Head of caudate nucleus (tissue), 42 donors: ENCODE measurements around the gene CCN6.

Experiments
- DNase-seq, 42 donors: peaks; one replicate each; pipeline versions ENCODE4 v3.0.0 to v3.0.0-alpha.2; 2020 to 2021; ENCODE audit warnings: mixed read lengths in 7 of 42
- intact Hi-C: fragments of 100-400 bp; cut with DNase I; formaldehyde crosslinking; loops from one replicate; pipeline ENCODE4 v1.15.0; 2022

Gene CCN6

GRCh38 chr6:112054001-112054400 is at the start of gene CCN6:
Gene CCN6 (plus strand): TSS chr6:112054104. CDS start chr6:112054358, 254 bp downstream.
- intact Hi-C loops, result no loop called here
- peak in 10 of 42 donors; percentile 19 to 55 (median 38) for DNase-seq

GRCh38 chr6:112004201-112005012 is 49.5 kb upstream of the CCN6 start:
- intact Hi-C loops, result no loop called here
- DNase-seq, result no peak

- intact Hi-C loops, result no loop called here
- DNase-seq, result no peak
Observed at GRCh38 chr6:112005013-112005371, 48.9 kb upstream of the CCN6 start.

- no peak for DNase-seq
- intact Hi-C loops, result no loop called here
Observed at GRCh38 chr6:112007254-112007653, 46.6 kb upstream of the CCN6 start.

- DNase-seq, result peak in 4 of 42 donors; percentile 2 to 25 (median 14)
- intact Hi-C loops, result no loop called here
Observed at GRCh38 chr6:112007805-112008204, 46.1 kb upstream of the CCN6 start.

- no peak for DNase-seq
- intact Hi-C loops, result no loop called here
Observed at GRCh38 chr6:112008482-112008881, 45.4 kb upstream of the CCN6 start.

GRCh38 chr6:112010328-112010727 is 43.6 kb upstream of the CCN6 start:
- DNase-seq, result peak in 12 of 42 donors; percentile 7 to 52 (median 18)
- intact Hi-C loops, result no loop called here

GRCh38 chr6:112013051-112013450 is 40.9 kb upstream of the CCN6 start:
- intact Hi-C loops, result no loop called here
- no peak for DNase-seq

- intact Hi-C loops, result no loop called here
- no peak for DNase-seq
Observed at GRCh38 chr6:112014483-112014882, 39.4 kb upstream of the CCN6 start.

GRCh38 chr6:112015725-112016124 is 38.2 kb upstream of the CCN6 start:
- no peak for DNase-seq
- intact Hi-C loops, result no loop called here

- no peak for DNase-seq
- intact Hi-C loops, result no loop called here
Observed at GRCh38 chr6:112016320-112016719, 37.6 kb upstream of the CCN6 start.

GRCh38 chr6:112017169-112017568 is 36.7 kb upstream of the CCN6 start:
- no peak for DNase-seq

GRCh38 chr6:112017760-112018537 is 36.0 kb upstream of the CCN6 start:
- no peak for DNase-seq
- intact Hi-C loops, result no loop called here

More at GRCh38 chr6:112017169-112017568, 36.7 kb upstream of the CCN6 start:
- intact Hi-C loops, result no loop called here

- no peak for DNase-seq
- intact Hi-C loops, result no loop called here
Observed at GRCh38 chr6:112018619-112019416, 35.1 kb upstream of the CCN6 start.

- DNase-seq, result no peak
- intact Hi-C loops, result no loop called here
Observed at GRCh38 chr6:112019589-112019988, 34.3 kb upstream of the CCN6 start.

GRCh38 chr6:112021691-112022310 is 32.1 kb upstream of the CCN6 start:
- no peak for DNase-seq
- intact Hi-C loops, result no loop called here

- intact Hi-C loops, result no loop called here
- no peak for DNase-seq
Observed at GRCh38 chr6:112022749-112023148, 31.2 kb upstream of the CCN6 start.

- intact Hi-C loops, result no loop called here
- DNase-seq, result no peak
Observed at GRCh38 chr6:112024464-112024863, 29.4 kb upstream of the CCN6 start.

- DNase-seq, result no peak
- intact Hi-C loops, result no loop called here
Observed at GRCh38 chr6:112026933-112027332, 27.0 kb upstream of the CCN6 start.
